ENCODE results near the gene CLUH.

CLUH gene

GRCh38 chr17:2707721-2708584, 3.6 kb downstream of the CLUH start:
- Histone ChIP-seq H3K9me3 (ENCODE audit: control insufficient read depth in 5 of 5, low read length in 5 of 5) (no peaks in the 10 kb centered on the region), H3K27ac (ENCODE audit: low read depth, low read length) (peak overlapping the region; percentile 65), H3K36me3 (ENCODE audit: control insufficient read depth in 5 of 5, insufficient read depth in 5 of 5, low read length in 5 of 5) (peaks cover 0 to 20% (median 17%) of the 10 kb centered on the region in 5 donors), H3K9ac (ENCODE audit: low read length in 5 of 5) (peak overlapping the region in 4 of 5 donors; percentile 41 to 89 (median 61)), H3K27me3 (ENCODE audit: control insufficient read depth in 5 of 5, insufficient read depth in 4 of 5, low read length in 5 of 5) (no peaks in the 10 kb centered on the region), H3K4me3 (ENCODE audit: low read depth in 1 of 5, low read length in 5 of 5) (peak overlapping the region in 2 of 5 donors; percentile 35 to 39), H3K4me1 (ENCODE audit: control insufficient read depth in 5 of 5, insufficient read depth in 5 of 5, low read length in 5 of 5) (peaks cover 16 to 75% (median 63%) of the 10 kb centered on the region in 5 donors)

DNA sequence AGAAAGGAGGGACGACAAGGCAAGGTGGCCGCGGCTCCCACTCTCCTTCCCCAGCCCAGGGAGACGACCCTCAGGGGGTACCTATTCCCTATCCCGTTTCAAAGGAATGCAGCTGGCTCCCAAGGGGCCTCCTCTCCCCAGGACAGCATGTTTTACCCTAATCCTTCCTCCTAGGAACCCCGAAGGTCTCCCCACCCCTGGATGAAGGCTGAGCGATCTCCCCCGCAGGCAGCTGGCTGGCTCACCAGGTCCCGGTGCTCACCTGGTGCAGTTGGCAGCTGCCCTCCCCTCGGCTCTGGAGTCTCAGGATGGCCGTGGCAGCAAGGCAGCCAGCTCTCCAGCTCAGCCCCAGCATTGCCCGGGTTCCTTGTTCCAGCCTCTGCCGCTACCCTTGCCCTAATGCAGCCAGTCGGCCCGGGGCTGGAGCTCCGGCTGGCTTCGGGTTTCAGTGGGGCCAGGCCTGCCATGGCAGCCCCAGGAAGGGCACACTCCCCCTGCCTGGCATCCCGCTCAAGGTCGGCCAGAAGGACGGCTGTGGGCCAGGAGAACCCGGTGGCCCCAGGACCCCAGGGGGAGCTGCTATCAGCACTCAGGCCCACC, 4.6 kb downstream of the CLUH start:
- Histone ChIP-seq H3K27ac (ENCODE audit: low read depth, low read length) (peak overlapping the region; percentile 65), H3K4me1 (ENCODE audit: control insufficient read depth in 5 of 5, insufficient read depth in 5 of 5, low read length in 5 of 5) (peaks cover 16 to 66% (median 55%) of the 10 kb centered on the region in 5 donors), H3K36me3 (ENCODE audit: control insufficient read depth in 5 of 5, insufficient read depth in 5 of 5, low read length in 5 of 5) (peaks cover 0 to 30% (median 26%) of the 10 kb centered on the region in 5 donors), H3K27me3 (ENCODE audit: control insufficient read depth in 5 of 5, insufficient read depth in 4 of 5, low read length in 5 of 5) (no peaks in the 10 kb centered on the region), H3K9ac (ENCODE audit: low read length in 5 of 5) (peak overlapping the region in 4 of 5 donors; percentile 12 to 66 (median 36)), H3K9me3 (ENCODE audit: control insufficient read depth in 5 of 5, low read length in 5 of 5) (no peaks in the 10 kb centered on the region), H3K4me3 (ENCODE audit: low read depth in 1 of 5, low read length in 5 of 5) (peak overlapping the region in 1 of 5 donors; percentile 35)

- Histone ChIP-seq H3K9ac (ENCODE audit: low read length in 5 of 5) (peak overlapping the region in 2 of 5 donors; percentile 12 to 66), H3K27ac (ENCODE audit: low read depth, low read length) (no peak overlapping the region), H3K4me3 (ENCODE audit: low read depth in 1 of 5, low read length in 5 of 5) (no peak overlapping the region), H3K36me3 (ENCODE audit: control insufficient read depth in 5 of 5, insufficient read depth in 5 of 5, low read length in 5 of 5) (peaks cover 0 to 38% (median 35%) of the 10 kb centered on the region in 5 donors), H3K9me3 (ENCODE audit: control insufficient read depth in 5 of 5, low read length in 5 of 5) (no peaks in the 10 kb centered on the region), H3K4me1 (ENCODE audit: control insufficient read depth in 5 of 5, insufficient read depth in 5 of 5, low read length in 5 of 5) (peaks cover 16 to 63% (median 53%) of the 10 kb centered on the region in 5 donors), H3K27me3 (ENCODE audit: control insufficient read depth in 5 of 5, insufficient read depth in 4 of 5, low read length in 5 of 5) (no peaks in the 10 kb centered on the region)
Observed at GRCh38 chr17:2705888-2706795, 5.4 kb downstream of the CLUH start.

DNA sequence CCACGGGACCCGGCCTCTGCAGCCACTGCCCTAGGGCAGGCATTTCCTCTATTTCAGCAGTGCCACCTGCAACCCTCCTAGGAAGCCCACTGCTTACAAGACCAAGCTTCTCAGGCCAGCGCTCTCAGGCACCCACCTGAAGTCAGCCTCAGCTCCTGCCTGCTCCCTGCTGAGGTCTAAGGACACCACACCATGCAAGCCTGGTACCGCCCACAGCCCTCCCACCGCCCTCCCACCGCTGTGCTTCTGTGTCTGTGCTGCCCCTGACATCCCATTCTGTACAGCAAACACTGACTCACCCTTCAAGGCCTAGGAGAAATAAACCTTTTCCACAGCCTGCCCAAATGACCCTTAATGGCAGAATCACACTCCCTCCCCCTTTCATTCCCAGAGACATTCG, 6.3 kb downstream of the CLUH start:
- H3K27ac ChIP-seq (ENCODE audit: low read depth, low read length) = no peak overlapping the region
- H3K27me3 ChIP-seq (ENCODE audit: control insufficient read depth in 5 of 5, insufficient read depth in 4 of 5, low read length in 5 of 5) = no peaks in the 10 kb centered on the region
- no peak overlapping the region for H3K4me3 ChIP-seq (ENCODE audit: low read depth in 1 of 5, low read length in 5 of 5)
- no peaks in the 10 kb centered on the region for H3K9me3 ChIP-seq (ENCODE audit: control insufficient read depth in 5 of 5, low read length in 5 of 5)
- no peak overlapping the region for H3K9ac ChIP-seq (ENCODE audit: low read length in 5 of 5)
- H3K36me3 ChIP-seq (ENCODE audit: control insufficient read depth in 5 of 5, insufficient read depth in 5 of 5, low read length in 5 of 5) = peaks cover 0 to 47% (median 44%) of the 10 kb centered on the region in 5 donors
- H3K4me1 ChIP-seq (ENCODE audit: control insufficient read depth in 5 of 5, insufficient read depth in 5 of 5, low read length in 5 of 5) = peaks cover 11 to 56% (median 44%) of the 10 kb centered on the region in 5 donors

- Histone ChIP-seq H3K27me3 (ENCODE audit: control insufficient read depth in 5 of 5, insufficient read depth in 4 of 5, low read length in 5 of 5) (no peaks in the 10 kb centered on the region), H3K27ac (ENCODE audit: low read depth, low read length) (no peak overlapping the region), H3K9ac (ENCODE audit: low read length in 5 of 5) (no peak overlapping the region), H3K4me3 (ENCODE audit: low read depth in 1 of 5, low read length in 5 of 5) (no peak overlapping the region), H3K36me3 (ENCODE audit: control insufficient read depth in 5 of 5, insufficient read depth in 5 of 5, low read length in 5 of 5) (peaks cover 0 to 51% (median 48%) of the 10 kb centered on the region in 5 donors), H3K4me1 (ENCODE audit: control insufficient read depth in 5 of 5, insufficient read depth in 5 of 5, low read length in 5 of 5) (peaks cover 8 to 52% (median 40%) of the 10 kb centered on the region in 5 donors), H3K9me3 (ENCODE audit: control insufficient read depth in 5 of 5, low read length in 5 of 5) (no peaks in the 10 kb centered on the region)
Observed at GRCh38 chr17:2704890-2705248, 6.7 kb downstream of the CLUH start.

GRCh38 chr17:2704031-2704889, 7.3 kb downstream of the CLUH start:
- H3K27ac ChIP-seq (ENCODE audit: low read depth, low read length) = no peak overlapping the region

DNA sequence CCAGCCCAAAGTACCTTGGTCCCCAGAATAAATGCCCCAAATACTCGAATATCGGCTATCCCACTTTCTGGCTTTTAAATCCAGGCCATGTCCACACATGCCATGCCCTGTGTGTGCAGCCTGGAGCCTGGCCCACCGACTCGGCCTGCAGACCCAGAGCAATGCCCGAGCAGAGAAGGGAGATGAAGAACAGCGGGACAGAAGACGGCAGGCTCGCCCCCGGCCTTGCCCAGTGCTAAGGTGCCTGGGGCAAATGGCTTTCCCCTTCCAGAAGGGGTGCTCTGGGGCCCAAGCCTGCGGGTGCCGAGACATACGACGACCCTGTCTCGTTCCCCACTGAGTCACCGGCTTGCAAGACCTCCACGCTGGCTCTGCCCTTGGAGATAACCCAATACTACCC, 8.0 kb downstream of the CLUH start:
- Histone ChIP-seq H3K36me3 (ENCODE audit: control insufficient read depth in 5 of 5, insufficient read depth in 5 of 5, low read length in 5 of 5) (peaks cover 0 to 58% (median 54%) of the 10 kb centered on the region in 5 donors), H3K27me3 (ENCODE audit: control insufficient read depth in 5 of 5, insufficient read depth in 4 of 5, low read length in 5 of 5) (no peaks in the 10 kb centered on the region), H3K9ac (ENCODE audit: low read length in 5 of 5) (no peak overlapping the region), H3K4me3 (ENCODE audit: low read depth in 1 of 5, low read length in 5 of 5) (no peak overlapping the region), H3K27ac (ENCODE audit: low read depth, low read length) (no peak overlapping the region), H3K9me3 (ENCODE audit: control insufficient read depth in 5 of 5, low read length in 5 of 5) (no peaks in the 10 kb centered on the region), H3K4me1 (ENCODE audit: control insufficient read depth in 5 of 5, insufficient read depth in 5 of 5, low read length in 5 of 5) (peaks cover 1 to 39% (median 28%) of the 10 kb centered on the region in 5 donors)

More at GRCh38 chr17:2704031-2704889, 7.3 kb downstream of the CLUH start:
- Histone ChIP-seq H3K27me3 (ENCODE audit: control insufficient read depth in 5 of 5, insufficient read depth in 4 of 5, low read length in 5 of 5) (no peaks in the 10 kb centered on the region), H3K36me3 (ENCODE audit: control insufficient read depth in 5 of 5, insufficient read depth in 5 of 5, low read length in 5 of 5) (peaks cover 0 to 53% (median 50%) of the 10 kb centered on the region in 5 donors), H3K9me3 (ENCODE audit: control insufficient read depth in 5 of 5, low read length in 5 of 5) (no peaks in the 10 kb centered on the region), H3K4me3 (ENCODE audit: low read depth in 1 of 5, low read length in 5 of 5) (no peak overlapping the region), H3K4me1 (ENCODE audit: control insufficient read depth in 5 of 5, insufficient read depth in 5 of 5, low read length in 5 of 5) (peaks cover 4 to 46% (median 34%) of the 10 kb centered on the region in 5 donors), H3K9ac (ENCODE audit: low read length in 5 of 5) (peak overlapping the region in 1 of 5 donors; percentile 13)

DNA sequence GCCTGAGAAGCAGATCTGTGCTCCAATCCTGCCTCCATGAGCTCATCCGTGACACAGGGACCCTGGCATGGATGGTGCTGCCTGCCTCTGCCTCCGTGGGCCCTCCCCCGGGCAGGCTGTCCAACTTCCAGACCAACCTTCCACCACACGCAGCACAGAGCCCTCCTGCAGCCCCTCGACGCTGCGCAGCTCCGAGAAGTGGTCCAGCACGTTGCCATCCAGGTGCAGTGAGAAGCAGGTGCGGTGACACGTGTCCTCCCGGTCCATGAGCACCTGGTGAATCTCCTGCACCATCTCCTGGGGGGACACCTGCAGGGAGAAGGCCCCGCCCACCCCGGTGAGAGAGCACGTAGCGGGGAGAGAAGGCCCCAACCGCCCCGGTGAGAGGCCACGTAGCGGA, 8.4 kb downstream of the CLUH start:
- H3K9ac ChIP-seq (ENCODE audit: low read length in 5 of 5) = no peak overlapping the region
- no peaks in the 10 kb centered on the region for H3K27me3 ChIP-seq (ENCODE audit: control insufficient read depth in 5 of 5, insufficient read depth in 4 of 5, low read length in 5 of 5)
- no peak overlapping the region for H3K27ac ChIP-seq (ENCODE audit: low read depth, low read length)
- no peak overlapping the region for H3K4me3 ChIP-seq (ENCODE audit: low read depth in 1 of 5, low read length in 5 of 5)
- peaks cover 1 to 35% (median 23%) of the 10 kb centered on the region in 5 donors for H3K4me1 ChIP-seq (ENCODE audit: control insufficient read depth in 5 of 5, insufficient read depth in 5 of 5, low read length in 5 of 5)
- no peaks in the 10 kb centered on the region for H3K9me3 ChIP-seq (ENCODE audit: control insufficient read depth in 5 of 5, low read length in 5 of 5)
- peaks cover 0 to 63% (median 58%) of the 10 kb centered on the region in 5 donors for H3K36me3 ChIP-seq (ENCODE audit: control insufficient read depth in 5 of 5, insufficient read depth in 5 of 5, low read length in 5 of 5)
